Subcutaneous abdominal adipose tissue (tissue), 5 donors: ENCODE data around the gene KCNH3.
"Not testable (repeated sequence)": the region's sequence is repeated elsewhere in the genome, so short reads cannot be mapped to it uniquely, and the experiment has no call there.

Source experiments
- H3K27ac ChIP-seq: one replicate; pipeline ENCODE4 v1.7.0; 2013; ENCODE audit warnings: low read depth, mild to moderate bottlenecking, inconsistent platforms, low read length, moderate library complexity
- H3K27me3 ChIP-seq, 5 donors: one replicate each; pipeline ENCODE4 v1.7.0; 2013; ENCODE audit warnings: low read length in 5 of 5, inconsistent platforms in 1 of 5; ENCODE audit not compliant: control insufficient read depth in 5 of 5, insufficient read depth in 4 of 5
- H3K36me3 ChIP-seq, 5 donors: one replicate each; pipeline ENCODE4 v1.7.0; 2013; ENCODE audit warnings: low read length in 5 of 5; ENCODE audit not compliant: control insufficient read depth in 5 of 5, insufficient read depth in 5 of 5
- H3K4me1 ChIP-seq, 5 donors: one replicate each; pipeline ENCODE4 v1.7.0; 2013; ENCODE audit warnings: low read length in 5 of 5, mild to moderate bottlenecking in 3 of 5, moderate library complexity in 1 of 5; ENCODE audit not compliant: control insufficient read depth in 5 of 5, insufficient read depth in 5 of 5
- H3K4me3 ChIP-seq, 5 donors: one replicate each; pipeline ENCODE4 v1.7.0; 2013; ENCODE audit warnings: low read length in 5 of 5, low read depth in 1 of 5
- H3K9ac ChIP-seq, 5 donors: one replicate each; pipeline ENCODE4 v1.7.0; 2013; ENCODE audit warnings: low read length in 5 of 5, mild to moderate bottlenecking in 4 of 5, moderate library complexity in 3 of 5
- H3K9me3 ChIP-seq, 5 donors: one replicate each; pipeline ENCODE4 v1.7.0; 2013; ENCODE audit warnings: low read length in 5 of 5; ENCODE audit not compliant: control insufficient read depth in 5 of 5
- donor health status: healthy.
- donor health status: healthy.
- donor health status: healthy.
- donor health status: healthy.
- donor health status: healthy.

Gene KCNH3

GRCh38 chr12:49603721-49604120 is 64.9 kb downstream of the KCNH3 start:
- no peaks in the 10 kb centered on the region for H3K27me3 ChIP-seq
- no peak overlapping the region for H3K4me3 ChIP-seq

GRCh38 chr12:49604856-49605255 is 66.0 kb downstream of the KCNH3 start:
- Histone ChIP-seq H3K27me3 (no peaks in the 10 kb centered on the region), H3K27ac (no peak overlapping the region), H3K36me3 (peaks cover 0 to 7% (median 4%) of the 10 kb centered on the region in 5 donors), H3K4me1 (peaks cover 4 to 36% (median 26%) of the 10 kb centered on the region in 5 donors), H3K9me3 (no peaks in the 10 kb centered on the region), H3K4me3 (no peak overlapping the region), H3K9ac (no peak overlapping the region)

More at GRCh38 chr12:49603721-49604120, 64.9 kb downstream of the KCNH3 start:
- Histone ChIP-seq H3K9ac (no peak overlapping the region), H3K9me3 (no peaks in the 10 kb centered on the region), H3K27ac (no peak overlapping the region), H3K36me3 (peaks cover 0 to 7% (median 4%) of the 10 kb centered on the region in 5 donors), H3K4me1 (peaks cover 0 to 26% (median 15%) of the 10 kb centered on the region in 5 donors)

- not testable (repeated sequence) for H3K9me3 ChIP-seq, H3K9ac ChIP-seq, H3K36me3 ChIP-seq, H3K27me3 ChIP-seq, H3K4me3 ChIP-seq, H3K27ac ChIP-seq
- peaks cover 4 to 36% (median 26%) of the 10 kb centered on the region in 5 donors for H3K4me1 ChIP-seq
Measured at GRCh38 chr12:49605539-49605938, 66.7 kb downstream of the KCNH3 start, which contains the start of gene FAM186B. Gene FAM186B (minus strand): TSS chr12:49605639. CDS start chr12:49605477, 162 bp downstream.
